ENCODE results near the gene C1QL2.

The C1QL2 gene

GRCh38 chr2:119137502-119137901 is 21.0 kb downstream of the C1QL2 start:
- DNase-seq (ENCODE audit: low read depth) = no peak

GRCh38 chr2:119136872-119137271 is 21.7 kb downstream of the C1QL2 start:
- DNase-seq (ENCODE audit: low read depth) = no peak

- DNase-seq (ENCODE audit: low read depth) = no peak
These were observed 22.5 kb downstream of the C1QL2 start for GRCh38 chr2:119136093-119136492.

GRCh38 chr2:119134775-119135174 is 23.8 kb downstream of the C1QL2 start:
- no peak for DNase-seq (ENCODE audit: low read depth)

GRCh38 chr2:119126650-119127049 is 31.9 kb downstream of the C1QL2 start:
- no peak for DNase-seq (ENCODE audit: low read depth)

- no peak for DNase-seq (ENCODE audit: low read depth)
These were observed 35.2 kb downstream of the C1QL2 start for GRCh38 chr2:119123389-119123788.

- no peak for DNase-seq (ENCODE audit: low read depth)
These were observed 35.9 kb downstream of the C1QL2 start for GRCh38 chr2:119122663-119123062.

GRCh38 chr2:119119999-119120756 is 38.4 kb downstream of the C1QL2 start:
- DNase-seq (ENCODE audit: low read depth) = no peak

GRCh38 chr2:119119076-119119785 is 39.3 kb downstream of the C1QL2 start:
- DNase-seq (ENCODE audit: low read depth) = no peak

GRCh38 chr2:119117891-119118882 is 40.4 kb downstream of the C1QL2 start:
- no peak for DNase-seq (ENCODE audit: low read depth)

- DNase-seq (ENCODE audit: low read depth) = no peak
These were observed 41.1 kb downstream of the C1QL2 start for GRCh38 chr2:119117408-119117807.

- DNase-seq (ENCODE audit: low read depth) = no peak
These were observed 41.9 kb downstream of the C1QL2 start for GRCh38 chr2:119116411-119117295.

GRCh38 chr2:119114266-119114665 is 44.3 kb downstream of the C1QL2 start:
- no peak for DNase-seq (ENCODE audit: low read depth)

- DNase-seq (ENCODE audit: low read depth) = no peak
These were observed 45.1 kb downstream of the C1QL2 start for GRCh38 chr2:119113489-119113770.

- no peak for DNase-seq (ENCODE audit: low read depth)
These were observed 45.6 kb downstream of the C1QL2 start for GRCh38 chr2:119112770-119113488.

GRCh38 chr2:119112230-119112629 is 46.3 kb downstream of the C1QL2 start:
- no peak for DNase-seq (ENCODE audit: low read depth)

- DNase-seq (ENCODE audit: low read depth) = no peak
These were observed 47.2 kb downstream of the C1QL2 start for GRCh38 chr2:119111115-119111975.

GRCh38 chr2:119109866-119110265 is 48.7 kb downstream of the C1QL2 start:
- no peak for DNase-seq (ENCODE audit: low read depth)

GRCh38 chr2:119108186-119108585 is 50.4 kb downstream of the C1QL2 start:
- DNase-seq (ENCODE audit: low read depth) = no peak
